WI38 (cell line): Measurements from ENCODE around the gene STK11IP.

Experiments used
- H3K4me3 ChIP-seq: 2 replicates; pipeline ENCODE4 v1.5.1; 2011; ENCODE audit warnings: low read depth, mild to moderate bottlenecking, control low read depth, low read length
- CTCF ChIP-seq: IDR thresholded peaks from 2 replicates; pipeline ENCODE4 v1.5.1; 2012; ENCODE audit warnings: low read depth, mild to moderate bottlenecking, control low read depth, low read length

The STK11IP gene

GRCh38 chr2:219662566-219662965 is 64.9 kb downstream of the STK11IP start:
- TF ChIP-seq CTCF, result no peak
- no peak overlapping the region for H3K4me3 ChIP-seq

- no peak overlapping the region for H3K4me3 ChIP-seq
- no peak for TF ChIP-seq CTCF
Measured at GRCh38 chr2:219663116-219663762, 65.6 kb downstream of the STK11IP start.

GRCh38 chr2:219664041-219664440 is 66.4 kb downstream of the STK11IP start:
- no peak for TF ChIP-seq CTCF
- no peak overlapping the region for H3K4me3 ChIP-seq

GRCh38 chr2:219664944-219665343 is 67.3 kb downstream of the STK11IP start:
- TF ChIP-seq CTCF, result no peak
- H3K4me3 ChIP-seq, result no peak overlapping the region

- H3K4me3 ChIP-seq, result no peak overlapping the region
- no peak for TF ChIP-seq CTCF
Measured at GRCh38 chr2:219665926-219666325, 68.3 kb downstream of the STK11IP start.
